Measurements from ENCODE around the gene ASMT. TPM values are rescaled to one million over a fixed set of nuclear protein-coding genes. Genes with fewer than 3 reads are reported as not detected.
"Not testable (repeated sequence)": the region's sequence is repeated elsewhere in the genome, so short reads cannot be mapped to it uniquely, and the experiment has no call there.

ASMT gene
- total and polyA plus RNA-seq, 5 donors from 2014 or later = 0.19 to 1.00 (median 0.91) TPM; not detected in 2

GRCh38 chrX:1609762-1610161 is 5.1 kb upstream of the ASMT start:
- ATAC-seq (ENCODE audit: low read depth in 2 of 2) (no peak), DNase-seq (no peak)
- Mint-ChIP-seq H3K27ac (peak overlapping the region in 1 of 3 donors; percentile 76), H3K36me3 (no peaks in the 10 kb centered on the region), H3K27me3 (no peaks in the 10 kb centered on the region), H3K4me3 (no peak overlapping the region), H3K4me1 (no peaks in the 10 kb centered on the region), H3K9me3 (no peaks in the 10 kb centered on the region)
- Histone ChIP-seq H3K9me3 (ENCODE audit: control insufficient read depth in 2 of 2, low read length in 2 of 2) (no peaks in the 10 kb centered on the region), H3K27ac (ENCODE audit: insufficient read depth, low read length, poor library complexity, severe bottlenecking) (no peak overlapping the region), H3K27me3 (ENCODE audit: control insufficient read depth, insufficient read depth, low read length) (no peaks in the 10 kb centered on the region), H3K36me3 (ENCODE audit: control insufficient read depth, insufficient read depth, low read length) (no peaks in the 10 kb centered on the region), H3K4me1 (ENCODE audit: control insufficient read depth, insufficient read depth, low read length, poor library complexity, severe bottlenecking) (no peaks in the 10 kb centered on the region), H3K4me3 (ENCODE audit: low read depth, low read length) (no peak overlapping the region)

GRCh38 chrX:1610166-1610565 is 4.7 kb upstream of the ASMT start:
- Histone ChIP-seq H3K4me3 (ENCODE audit: low read depth, low read length) (no peak overlapping the region), H3K27ac (ENCODE audit: insufficient read depth, low read length, poor library complexity, severe bottlenecking) (no peak overlapping the region), H3K9me3 (ENCODE audit: control insufficient read depth in 2 of 2, low read length in 2 of 2) (no peaks in the 10 kb centered on the region), H3K36me3 (ENCODE audit: control insufficient read depth, insufficient read depth, low read length) (no peaks in the 10 kb centered on the region), H3K27me3 (ENCODE audit: control insufficient read depth, insufficient read depth, low read length) (no peaks in the 10 kb centered on the region), H3K4me1 (ENCODE audit: control insufficient read depth, insufficient read depth, low read length, poor library complexity, severe bottlenecking) (no peaks in the 10 kb centered on the region)
- H3K4me1 Mint-ChIP-seq = no peaks in the 10 kb centered on the region
- DNase-seq (no peak), ATAC-seq (ENCODE audit: low read depth in 2 of 2) (no peak)
- no peak overlapping the region for H3K27ac Mint-ChIP-seq
- H3K9me3 Mint-ChIP-seq = no peaks in the 10 kb centered on the region
- H3K4me3 Mint-ChIP-seq = no peak overlapping the region
- no peaks in the 10 kb centered on the region for H3K36me3 Mint-ChIP-seq
- H3K27me3 Mint-ChIP-seq = no peaks in the 10 kb centered on the region

GRCh38 chrX:1610736-1611135 is 4.1 kb upstream of the ASMT start:
- Histone ChIP-seq H3K4me3 (ENCODE audit: low read depth, low read length) (no peak overlapping the region), H3K4me1 (ENCODE audit: control insufficient read depth, insufficient read depth, low read length, poor library complexity, severe bottlenecking) (no peaks in the 10 kb centered on the region), H3K27ac (ENCODE audit: insufficient read depth, low read length, poor library complexity, severe bottlenecking) (no peak overlapping the region), H3K36me3 (ENCODE audit: control insufficient read depth, insufficient read depth, low read length) (no peaks in the 10 kb centered on the region), H3K9me3 (ENCODE audit: control insufficient read depth in 2 of 2, low read length in 2 of 2) (no peaks in the 10 kb centered on the region), H3K27me3 (ENCODE audit: control insufficient read depth, insufficient read depth, low read length) (no peaks in the 10 kb centered on the region)
- ATAC-seq (ENCODE audit: low read depth in 2 of 2) (no peak), DNase-seq (no peak)
- H3K4me3 Mint-ChIP-seq = peak overlapping the region in 1 of 4 donors; percentile 83
- H3K27ac Mint-ChIP-seq = no peak overlapping the region
- H3K4me1 Mint-ChIP-seq = no peaks in the 10 kb centered on the region
- H3K27me3 Mint-ChIP-seq = no peaks in the 10 kb centered on the region
- no peaks in the 10 kb centered on the region for H3K36me3 Mint-ChIP-seq
- no peaks in the 10 kb centered on the region for H3K9me3 Mint-ChIP-seq

- DNase-seq (no peak), ATAC-seq (ENCODE audit: low read depth in 2 of 2) (no peak)
- H3K4me1 ChIP-seq (ENCODE audit: control insufficient read depth, insufficient read depth, low read length, poor library complexity, severe bottlenecking) = no peaks in the 10 kb centered on the region
- H3K27me3 ChIP-seq (ENCODE audit: control insufficient read depth, insufficient read depth, low read length) = no peaks in the 10 kb centered on the region
- Mint-ChIP-seq H3K4me1 (no peaks in the 10 kb centered on the region), H3K4me3 (no peak overlapping the region), H3K27ac (peak overlapping the region in 1 of 3 donors; percentile 44), H3K36me3 (no peaks in the 10 kb centered on the region), H3K27me3 (no peaks in the 10 kb centered on the region), H3K9me3 (no peaks in the 10 kb centered on the region)
- H3K9me3 ChIP-seq (ENCODE audit: control insufficient read depth in 2 of 2, low read length in 2 of 2) = no peaks in the 10 kb centered on the region
- H3K4me3 ChIP-seq (ENCODE audit: low read depth, low read length) = no peak overlapping the region
- no peaks in the 10 kb centered on the region for H3K36me3 ChIP-seq (ENCODE audit: control insufficient read depth, insufficient read depth, low read length)
- no peak overlapping the region for H3K27ac ChIP-seq (ENCODE audit: insufficient read depth, low read length, poor library complexity, severe bottlenecking)
Observed at GRCh38 chrX:1612641-1613286, 2.1 kb upstream of the ASMT start.

GRCh38 chrX:1618689-1619088 is 3.8 kb downstream of the ASMT start:
- no peaks in the 10 kb centered on the region for H3K9me3 ChIP-seq (ENCODE audit: control insufficient read depth in 2 of 2, low read length in 2 of 2)
- no peak for DNase-seq
- H3K27ac Mint-ChIP-seq = no peak overlapping the region
- no peaks in the 10 kb centered on the region for H3K4me1 ChIP-seq (ENCODE audit: control insufficient read depth, insufficient read depth, low read length, poor library complexity, severe bottlenecking)
- H3K4me3 ChIP-seq (ENCODE audit: low read depth, low read length) = no peak overlapping the region
- no peaks in the 10 kb centered on the region for H3K27me3 ChIP-seq (ENCODE audit: control insufficient read depth, insufficient read depth, low read length)
- no peaks in the 10 kb centered on the region for H3K36me3 ChIP-seq (ENCODE audit: control insufficient read depth, insufficient read depth, low read length)
- H3K36me3 Mint-ChIP-seq = no peaks in the 10 kb centered on the region
- peaks cover 0 to 8% (median 2%) of the 10 kb centered on the region in 4 donors for H3K4me1 Mint-ChIP-seq
- no peaks in the 10 kb centered on the region for H3K9me3 Mint-ChIP-seq
- no peak for ATAC-seq (ENCODE audit: low read depth in 2 of 2)
- no peak overlapping the region for H3K4me3 Mint-ChIP-seq
- peaks cover 3% of the 10 kb centered on the region for H3K27me3 Mint-ChIP-seq
- no peak overlapping the region for H3K27ac ChIP-seq (ENCODE audit: insufficient read depth, low read length, poor library complexity, severe bottlenecking)

GRCh38 chrX:1623691-1624090 is 8.8 kb downstream of the ASMT start:
- peaks cover 0 to 2% (median 0%) of the 10 kb centered on the region in 7 donors for H3K9me3 Mint-ChIP-seq
- peaks cover 9% of the 10 kb centered on the region for H3K27me3 Mint-ChIP-seq
- Histone ChIP-seq H3K4me1 (ENCODE audit: control insufficient read depth, insufficient read depth, low read length, poor library complexity, severe bottlenecking) (no peaks in the 10 kb centered on the region), H3K36me3 (ENCODE audit: control insufficient read depth, insufficient read depth, low read length) (no peaks in the 10 kb centered on the region), H3K4me3 (ENCODE audit: low read depth, low read length) (no peak overlapping the region), H3K27me3 (ENCODE audit: control insufficient read depth, insufficient read depth, low read length) (no peaks in the 10 kb centered on the region), H3K27ac (ENCODE audit: insufficient read depth, low read length, poor library complexity, severe bottlenecking) (no peak overlapping the region), H3K9me3 (ENCODE audit: control insufficient read depth in 2 of 2, low read length in 2 of 2) (no peaks in the 10 kb centered on the region)
- H3K36me3 Mint-ChIP-seq = no peaks in the 10 kb centered on the region
- H3K27ac Mint-ChIP-seq = no peak overlapping the region
- no peak for ATAC-seq (ENCODE audit: low read depth in 2 of 2)
- no peak for DNase-seq
- H3K4me1 Mint-ChIP-seq = peaks cover 0 to 11% (median 2%) of the 10 kb centered on the region in 4 donors
- no peak overlapping the region for H3K4me3 Mint-ChIP-seq

GRCh38 chrX:1624158-1624860 is 9.4 kb downstream of the ASMT start:
- H3K9me3 ChIP-seq (ENCODE audit: control insufficient read depth in 2 of 2, low read length in 2 of 2); DNase-seq; H3K4me3 ChIP-seq (ENCODE audit: low read depth, low read length); H3K36me3 Mint-ChIP-seq; H3K36me3 ChIP-seq (ENCODE audit: control insufficient read depth, insufficient read depth, low read length); ATAC-seq (ENCODE audit: low read depth in 2 of 2); H3K9me3 Mint-ChIP-seq; H3K4me1 ChIP-seq (ENCODE audit: control insufficient read depth, insufficient read depth, low read length, poor library complexity, severe bottlenecking); H3K27ac Mint-ChIP-seq; H3K27ac ChIP-seq (ENCODE audit: insufficient read depth, low read length, poor library complexity, severe bottlenecking); H3K27me3 ChIP-seq (ENCODE audit: control insufficient read depth, insufficient read depth, low read length); H3K4me3 Mint-ChIP-seq: not testable (repeated sequence)
- Mint-ChIP-seq H3K27me3 (peaks cover 11% of the 10 kb centered on the region), H3K4me1 (peaks cover 0 to 11% (median 2%) of the 10 kb centered on the region in 4 donors)

GRCh38 chrX:1624861-1625215 is 10.0 kb downstream of the ASMT start:
- H3K4me1 Mint-ChIP-seq = peaks cover 0 to 15% (median 2%) of the 10 kb centered on the region in 4 donors
- not testable (repeated sequence) for H3K4me3 Mint-ChIP-seq; H3K36me3 Mint-ChIP-seq; H3K27me3 ChIP-seq (ENCODE audit: control insufficient read depth, insufficient read depth, low read length); ATAC-seq (ENCODE audit: low read depth in 2 of 2); H3K9me3 Mint-ChIP-seq; H3K27ac Mint-ChIP-seq; DNase-seq; H3K27ac ChIP-seq (ENCODE audit: insufficient read depth, low read length, poor library complexity, severe bottlenecking); H3K9me3 ChIP-seq (ENCODE audit: control insufficient read depth in 2 of 2, low read length in 2 of 2); H3K36me3 ChIP-seq (ENCODE audit: control insufficient read depth, insufficient read depth, low read length); H3K4me3 ChIP-seq (ENCODE audit: low read depth, low read length); H3K4me1 ChIP-seq (ENCODE audit: control insufficient read depth, insufficient read depth, low read length, poor library complexity, severe bottlenecking)
- peaks cover 11% of the 10 kb centered on the region for H3K27me3 Mint-ChIP-seq
